Liver (tissue), 9 donors: ENCODE results near the gene HOXA4. TPM values are rescaled to one million over a fixed set of nuclear protein-coding genes. Genes with fewer than 3 reads are reported as not detected.

Source experiments
- DNase-seq: peaks from one replicate; pipeline ENCODE4 v3.0.0-alpha.2; 2017; ENCODE audit warnings: low spot score
- H3K27ac ChIP-seq, 2 donors: one replicate each; pipeline ENCODE4 v1.7.0; 2013; ENCODE audit warnings: inconsistent platforms in 2 of 2, low read length in 2 of 2, control low read depth in 1 of 2, low read depth in 1 of 2, mild to moderate bottlenecking in 1 of 2
- H3K27me3 ChIP-seq, 4 donors: one replicate each; pipeline versions ENCODE4 v1.6.1 to v1.7.0; 2013; ENCODE audit warnings: low read length in 3 of 4, inconsistent platforms in 1 of 4, mild to moderate bottlenecking in 1 of 4, moderate library complexity in 1 of 4; ENCODE audit not compliant: control insufficient read depth in 4 of 4, insufficient read depth in 4 of 4
- H3K36me3 ChIP-seq, 4 donors: one replicate each; pipeline versions ENCODE4 v1.6.1 to v1.7.0; 2013; ENCODE audit warnings: low read length in 3 of 4, mild to moderate bottlenecking in 3 of 4, low read depth in 1 of 4, moderate library complexity in 1 of 4; ENCODE audit not compliant: control insufficient read depth in 4 of 4, insufficient read depth in 3 of 4
- H3K4me1 ChIP-seq, 4 donors: one replicate each; pipeline versions ENCODE4 v1.6.1 to v1.7.0; 2013; ENCODE audit warnings: low read length in 3 of 4, mild to moderate bottlenecking in 3 of 4, moderate library complexity in 1 of 4; ENCODE audit not compliant: control insufficient read depth in 4 of 4, insufficient read depth in 4 of 4
- H3K4me3 ChIP-seq, 3 donors: one replicate each; pipeline versions ENCODE4 v1.6.1 to v1.7.0; 2013; ENCODE audit warnings: low read length in 3 of 3, control low read depth in 1 of 3, low read depth in 1 of 3, mild to moderate bottlenecking in 1 of 3
- H3K9ac ChIP-seq, 2 donors: one replicate each; pipeline ENCODE4 v1.7.0; 2013; ENCODE audit warnings: low read length in 2 of 2, mild to moderate bottlenecking in 2 of 2, moderate library complexity in 2 of 2, control low read depth in 1 of 2, low read depth in 1 of 2
- H3K9me3 ChIP-seq, 4 donors: one replicate each; pipeline versions ENCODE4 v1.6.1 to v1.7.0; 2013; ENCODE audit warnings: low read length in 3 of 4; ENCODE audit not compliant: control insufficient read depth in 4 of 4
- EGR1 ChIP-seq, 2 donors: IDR thresholded peaks; 2 replicates each; pipeline ENCODE4 v1.6.1; 2016 to 2018; ENCODE audit warnings: antibody characterized with exemption in 2 of 2, low read depth in 2 of 2
- FOXA2 ChIP-seq: IDR thresholded peaks from 2 replicates; pipeline ENCODE4 v1.6.1; 2016; ENCODE audit warnings: antibody characterized with exemption
- GABPA ChIP-seq, 2 donors: IDR thresholded peaks in 1 of 2; conservative IDR thresholded peaks in 1 of 2; 2 replicates each; pipeline ENCODE4 v1.6.1; 2016; ENCODE audit warnings: antibody characterized with exemption in 2 of 2, mild to moderate bottlenecking in 1 of 2, moderate library complexity in 1 of 2
- HNF4A ChIP-seq, 2 donors: conservative IDR thresholded peaks; 2 replicates each; pipeline ENCODE4 v1.6.1; 2016; ENCODE audit warnings: antibody characterized with exemption in 2 of 2, mild to moderate bottlenecking in 2 of 2
- HNF4G ChIP-seq: IDR thresholded peaks from 2 replicates; pipeline ENCODE4 v1.6.1; 2016; ENCODE audit warnings: antibody characterized with exemption
- JUND ChIP-seq, 2 donors: IDR thresholded peaks; 2 replicates each; pipeline ENCODE4 v1.6.1; 2016; ENCODE audit warnings: antibody characterized with exemption in 2 of 2
- NR2F2 ChIP-seq: IDR thresholded peaks from 2 replicates; pipeline ENCODE4 v1.6.1; 2016; ENCODE audit warnings: antibody characterized with exemption
- RAD21 ChIP-seq, 2 donors: IDR thresholded peaks; 2 replicates each; pipeline ENCODE4 v1.6.1; 2016; ENCODE audit warnings: antibody characterized with exemption in 2 of 2, mild to moderate bottlenecking in 2 of 2
- RXRA ChIP-seq, 2 donors: IDR thresholded peaks; 2 replicates each; pipeline ENCODE4 v1.6.1; 2017 to 2018; ENCODE audit warnings: antibody characterized with exemption in 2 of 2, mild to moderate bottlenecking in 1 of 2
- SP1 ChIP-seq: IDR thresholded peaks from 2 replicates; pipeline ENCODE4 v1.6.1; 2018; ENCODE audit warnings: antibody characterized with exemption, mild to moderate bottlenecking
- TAF1 ChIP-seq: conservative IDR thresholded peaks from 2 replicates; pipeline ENCODE4 v1.6.1; 2016; ENCODE audit warnings: antibody characterized with exemption, mild to moderate bottlenecking
- YY1 ChIP-seq: IDR thresholded peaks from 2 replicates; pipeline ENCODE4 v1.6.1; 2016; ENCODE audit warnings: antibody characterized with exemption, mild to moderate bottlenecking
- WGBS: extraction: QIAGEN DNeasy Blood & Tissue Kit; methylation state at CpG from one replicate; pipeline ENCODE4 v1.1.7; 2013; 5-methylcytosine and 5-hydroxymethylcytosine counted together
- polyA plus RNA-seq, 2 donors: library from polyadenylated mRNA; stranded (reverse) in 1 of 2; unstranded in 1 of 2; fragments of 200-250 nt in 1 of 2; fragments of >200 nt in 1 of 2; fragmentation: Nextera tagmentation in 1 of 2; extraction: Ambion mirVana in 1 of 2; gene quantifications; one replicate each; pipeline versions ENCODE4 v1.2.1 to v1.2.3, GENCODE V29; 2013 to 2015
- total RNA-seq, 2 donors: library from RNA; depleted of rRNA; stranded (reverse); fragments of >200 nt; gene quantifications; one replicate each; pipeline ENCODE4 v1.2.3, GENCODE V29; 2014
- TF ChIP-seq, protein P1 (sequence below): IDR thresholded peaks from 2 replicates; pipeline ENCODE4 v1.6.1; 2016; ENCODE audit warnings: antibody characterized with exemption
- TF ChIP-seq, protein P2 (sequence below): IDR thresholded peaks from 2 replicates; pipeline ENCODE4 v1.6.1; 2016; ENCODE audit warnings: antibody characterized with exemption
- TF ChIP-seq, protein P3 (sequence below): IDR thresholded peaks from 2 replicates; pipeline ENCODE4 v1.6.1; 2016; ENCODE audit warnings: antibody characterized with exemption
- TF ChIP-seq, protein P4 (sequence below): IDR thresholded peaks from 2 replicates; pipeline ENCODE4 v1.6.1; 2016; ENCODE audit warnings: antibody characterized with exemption, mild to moderate bottlenecking
- TF ChIP-seq, protein P5 (sequence below): fragments of 150-350 bp; IDR thresholded peaks from 2 replicates; pipeline ENCODE4 v1.5.1; 2017; ENCODE audit warnings: improper control_type of control experiment, low read depth, low read length; ENCODE audit not compliant: missing input control
- donor health status: healthy.
- donor health status: healthy.
- donor health status: healthy.
- donor health status: healthy.
- donor health status: healthy.

The HOXA4 gene
- total and polyA plus RNA-seq, 4 donors = 0.17 to 1.1 (median 0.30) TPM

DNA sequence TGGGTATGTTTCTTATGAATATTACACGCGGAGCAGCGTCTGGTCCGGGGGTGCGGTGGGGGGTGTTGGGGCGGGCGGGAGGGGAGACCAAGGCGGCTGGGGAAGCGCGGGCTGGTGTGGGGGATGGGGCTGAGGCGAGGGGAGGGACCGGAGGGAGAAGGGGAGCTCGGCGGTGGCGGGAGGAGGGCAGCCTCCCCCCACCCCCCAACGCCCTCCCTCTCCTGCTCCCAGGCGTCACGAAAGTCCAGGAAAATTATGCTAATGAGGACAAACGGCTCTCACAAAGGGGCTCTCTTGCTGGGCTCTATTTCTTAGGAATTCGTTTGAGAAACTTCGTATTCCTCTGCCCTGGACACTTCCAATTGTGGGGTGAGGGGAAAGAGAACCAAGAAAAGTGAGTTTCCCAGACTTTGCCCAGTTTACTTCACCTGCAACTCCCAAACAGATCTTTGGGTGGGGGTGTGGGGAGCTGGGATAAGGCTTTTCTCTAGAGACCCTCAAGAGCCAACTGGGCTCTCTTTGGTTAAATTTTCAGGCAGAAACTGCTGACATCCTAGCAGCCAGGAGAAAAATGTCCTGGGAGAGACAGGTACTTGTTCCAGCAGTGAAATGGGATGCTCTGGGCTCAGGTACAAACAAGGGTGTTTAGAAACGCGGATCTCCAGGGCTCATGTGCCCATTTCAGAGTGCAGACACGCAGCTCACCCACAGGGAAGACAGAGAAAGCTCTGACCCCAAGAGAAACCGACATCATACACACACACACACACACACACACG lies 16.4 kb downstream of the HOXA4 start:
- Histone ChIP-seq H3K27ac (peak overlapping the region; percentile 46 to 56), H3K4me1 (peaks cover 0 to 3% (median 2%) of the 10 kb centered on the region in 4 donors), H3K4me3 (peak overlapping the region in 2 of 3 donors; percentile 6 to 43), H3K9me3 (no peaks in the 10 kb centered on the region), H3K9ac (peak overlapping the region; percentile 39 to 43), H3K27me3 (peaks cover 0 to 25% (median 5%) of the 10 kb centered on the region in 4 donors), H3K36me3 (no peaks in the 10 kb centered on the region)
- 22% methylated on average over 26 of the region's 26 CpGs for WGBS
- DNase-seq = no peak
- TF ChIP-seq TAF1 (no peak), SP1 (no peak), HNF4A (conservative IDR thresholded peaks at IDR 0.05) (no peak), GABPA (IDR thresholded peaks at IDR 0.05 in 1 of 2, conservative IDR thresholded peaks at IDR 0.05 in 1 of 2) (no peak), FOXA2 (no peak), RXRA (IDR thresholded peaks at IDR 0.05) (no peak), EGR1 (IDR thresholded peaks at IDR 0.05; ENCODE audit: low read depth in 2 of 2) (no peak), RAD21 (IDR thresholded peaks at IDR 0.05) (no peak), YY1 (no peak), NR2F2 (no peak), JUND (IDR thresholded peaks at IDR 0.05) (no peak), HNF4G (no peak)
- TF ChIP-seq, protein P1, sequence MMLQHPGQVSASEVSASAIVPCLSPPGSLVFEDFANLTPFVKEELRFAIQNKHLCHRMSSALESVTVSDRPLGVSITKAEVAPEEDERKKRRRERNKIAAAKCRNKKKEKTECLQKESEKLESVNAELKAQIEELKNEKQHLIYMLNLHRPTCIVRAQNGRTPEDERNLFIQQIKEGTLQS = no peak
- TF ChIP-seq, protein P2, sequence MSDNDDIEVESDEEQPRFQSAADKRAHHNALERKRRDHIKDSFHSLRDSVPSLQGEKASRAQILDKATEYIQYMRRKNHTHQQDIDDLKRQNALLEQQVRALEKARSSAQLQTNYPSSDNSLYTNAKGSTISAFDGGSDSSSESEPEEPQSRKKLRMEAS = no peak
- TF ChIP-seq, protein P3, sequence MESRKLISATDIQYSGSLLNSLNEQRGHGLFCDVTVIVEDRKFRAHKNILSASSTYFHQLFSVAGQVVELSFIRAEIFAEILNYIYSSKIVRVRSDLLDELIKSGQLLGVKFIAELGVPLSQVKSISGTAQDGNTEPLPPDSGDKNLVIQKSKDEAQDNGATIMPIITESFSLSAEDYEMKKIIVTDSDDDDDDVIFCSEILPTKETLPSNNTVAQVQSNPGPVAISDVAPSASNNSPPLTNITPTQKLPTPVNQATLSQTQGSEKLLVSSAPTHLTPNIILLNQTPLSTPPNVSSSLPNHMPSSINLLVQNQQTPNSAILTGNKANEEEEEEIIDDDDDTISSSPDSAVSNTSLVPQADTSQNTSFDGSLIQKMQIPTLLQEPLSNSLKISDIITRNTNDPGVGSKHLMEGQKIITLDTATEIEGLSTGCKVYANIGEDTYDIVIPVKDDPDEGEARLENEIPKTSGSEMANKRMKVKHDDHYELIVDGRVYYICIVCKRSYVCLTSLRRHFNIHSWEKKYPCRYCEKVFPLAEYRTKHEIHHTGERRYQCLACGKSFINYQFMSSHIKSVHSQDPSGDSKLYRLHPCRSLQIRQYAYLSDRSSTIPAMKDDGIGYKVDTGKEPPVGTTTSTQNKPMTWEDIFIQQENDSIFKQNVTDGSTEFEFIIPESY = no peak
- TF ChIP-seq, protein P4, sequence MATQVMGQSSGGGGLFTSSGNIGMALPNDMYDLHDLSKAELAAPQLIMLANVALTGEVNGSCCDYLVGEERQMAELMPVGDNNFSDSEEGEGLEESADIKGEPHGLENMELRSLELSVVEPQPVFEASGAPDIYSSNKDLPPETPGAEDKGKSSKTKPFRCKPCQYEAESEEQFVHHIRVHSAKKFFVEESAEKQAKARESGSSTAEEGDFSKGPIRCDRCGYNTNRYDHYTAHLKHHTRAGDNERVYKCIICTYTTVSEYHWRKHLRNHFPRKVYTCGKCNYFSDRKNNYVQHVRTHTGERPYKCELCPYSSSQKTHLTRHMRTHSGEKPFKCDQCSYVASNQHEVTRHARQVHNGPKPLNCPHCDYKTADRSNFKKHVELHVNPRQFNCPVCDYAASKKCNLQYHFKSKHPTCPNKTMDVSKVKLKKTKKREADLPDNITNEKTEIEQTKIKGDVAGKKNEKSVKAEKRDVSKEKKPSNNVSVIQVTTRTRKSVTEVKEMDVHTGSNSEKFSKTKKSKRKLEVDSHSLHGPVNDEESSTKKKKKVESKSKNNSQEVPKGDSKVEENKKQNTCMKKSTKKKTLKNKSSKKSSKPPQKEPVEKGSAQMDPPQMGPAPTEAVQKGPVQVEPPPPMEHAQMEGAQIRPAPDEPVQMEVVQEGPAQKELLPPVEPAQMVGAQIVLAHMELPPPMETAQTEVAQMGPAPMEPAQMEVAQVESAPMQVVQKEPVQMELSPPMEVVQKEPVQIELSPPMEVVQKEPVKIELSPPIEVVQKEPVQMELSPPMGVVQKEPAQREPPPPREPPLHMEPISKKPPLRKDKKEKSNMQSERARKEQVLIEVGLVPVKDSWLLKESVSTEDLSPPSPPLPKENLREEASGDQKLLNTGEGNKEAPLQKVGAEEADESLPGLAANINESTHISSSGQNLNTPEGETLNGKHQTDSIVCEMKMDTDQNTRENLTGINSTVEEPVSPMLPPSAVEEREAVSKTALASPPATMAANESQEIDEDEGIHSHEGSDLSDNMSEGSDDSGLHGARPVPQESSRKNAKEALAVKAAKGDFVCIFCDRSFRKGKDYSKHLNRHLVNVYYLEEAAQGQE = no peak
- TF ChIP-seq, protein P5, sequence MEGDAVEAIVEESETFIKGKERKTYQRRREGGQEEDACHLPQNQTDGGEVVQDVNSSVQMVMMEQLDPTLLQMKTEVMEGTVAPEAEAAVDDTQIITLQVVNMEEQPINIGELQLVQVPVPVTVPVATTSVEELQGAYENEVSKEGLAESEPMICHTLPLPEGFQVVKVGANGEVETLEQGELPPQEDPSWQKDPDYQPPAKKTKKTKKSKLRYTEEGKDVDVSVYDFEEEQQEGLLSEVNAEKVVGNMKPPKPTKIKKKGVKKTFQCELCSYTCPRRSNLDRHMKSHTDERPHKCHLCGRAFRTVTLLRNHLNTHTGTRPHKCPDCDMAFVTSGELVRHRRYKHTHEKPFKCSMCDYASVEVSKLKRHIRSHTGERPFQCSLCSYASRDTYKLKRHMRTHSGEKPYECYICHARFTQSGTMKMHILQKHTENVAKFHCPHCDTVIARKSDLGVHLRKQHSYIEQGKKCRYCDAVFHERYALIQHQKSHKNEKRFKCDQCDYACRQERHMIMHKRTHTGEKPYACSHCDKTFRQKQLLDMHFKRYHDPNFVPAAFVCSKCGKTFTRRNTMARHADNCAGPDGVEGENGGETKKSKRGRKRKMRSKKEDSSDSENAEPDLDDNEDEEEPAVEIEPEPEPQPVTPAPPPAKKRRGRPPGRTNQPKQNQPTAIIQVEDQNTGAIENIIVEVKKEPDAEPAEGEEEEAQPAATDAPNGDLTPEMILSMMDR = no peak
